GM12872 (cell line): ENCODE measurements around the gene PSMA7.

Source experiments
- TF ChIP-seq, protein P1 (sequence below): IDR thresholded peaks from 3 replicates; pipeline ENCODE4 v1.5.1; 2011; ENCODE audit warnings: low read depth, mild to moderate bottlenecking, low read length, moderate library complexity; ENCODE audit not compliant: insufficient read depth

The PSMA7 gene

DNA sequence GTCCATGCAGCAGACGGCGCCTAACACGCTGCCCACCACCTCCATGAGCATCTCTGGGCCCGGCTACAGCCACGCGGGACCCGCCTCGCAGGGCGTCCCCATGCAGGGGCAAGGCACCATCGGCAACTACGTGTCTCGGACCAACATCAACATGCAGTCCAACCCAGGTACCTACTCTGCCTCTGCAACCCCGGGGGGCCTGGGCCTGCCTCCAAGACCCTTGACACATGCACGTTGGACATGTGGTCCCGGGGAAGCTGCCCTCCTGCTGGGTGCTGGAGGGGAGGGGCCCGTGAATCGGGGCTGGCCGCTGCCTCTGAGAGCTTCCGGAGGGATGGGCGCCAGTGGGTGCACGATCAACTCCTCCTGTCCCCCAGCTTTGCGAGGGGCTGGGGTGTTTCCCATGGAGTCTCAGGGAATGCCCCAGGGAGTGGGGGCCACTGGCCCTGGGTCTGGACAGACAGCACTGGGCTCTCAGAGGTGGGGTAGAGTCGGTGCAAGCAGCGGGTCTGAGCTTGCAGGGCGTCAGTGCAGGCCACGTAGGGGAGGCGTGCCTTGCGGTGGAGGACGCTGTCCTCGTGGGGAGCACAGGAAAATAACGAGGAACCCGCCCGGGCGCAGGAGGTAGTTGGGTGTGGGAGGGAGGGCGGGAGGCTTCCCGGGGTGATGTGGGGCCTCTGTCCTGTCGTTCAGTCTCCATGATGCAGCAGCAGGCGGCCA lies 19.7 kb upstream of the PSMA7 start:
- TF ChIP-seq, protein P1, sequence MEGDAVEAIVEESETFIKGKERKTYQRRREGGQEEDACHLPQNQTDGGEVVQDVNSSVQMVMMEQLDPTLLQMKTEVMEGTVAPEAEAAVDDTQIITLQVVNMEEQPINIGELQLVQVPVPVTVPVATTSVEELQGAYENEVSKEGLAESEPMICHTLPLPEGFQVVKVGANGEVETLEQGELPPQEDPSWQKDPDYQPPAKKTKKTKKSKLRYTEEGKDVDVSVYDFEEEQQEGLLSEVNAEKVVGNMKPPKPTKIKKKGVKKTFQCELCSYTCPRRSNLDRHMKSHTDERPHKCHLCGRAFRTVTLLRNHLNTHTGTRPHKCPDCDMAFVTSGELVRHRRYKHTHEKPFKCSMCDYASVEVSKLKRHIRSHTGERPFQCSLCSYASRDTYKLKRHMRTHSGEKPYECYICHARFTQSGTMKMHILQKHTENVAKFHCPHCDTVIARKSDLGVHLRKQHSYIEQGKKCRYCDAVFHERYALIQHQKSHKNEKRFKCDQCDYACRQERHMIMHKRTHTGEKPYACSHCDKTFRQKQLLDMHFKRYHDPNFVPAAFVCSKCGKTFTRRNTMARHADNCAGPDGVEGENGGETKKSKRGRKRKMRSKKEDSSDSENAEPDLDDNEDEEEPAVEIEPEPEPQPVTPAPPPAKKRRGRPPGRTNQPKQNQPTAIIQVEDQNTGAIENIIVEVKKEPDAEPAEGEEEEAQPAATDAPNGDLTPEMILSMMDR: no peak

DNA sequence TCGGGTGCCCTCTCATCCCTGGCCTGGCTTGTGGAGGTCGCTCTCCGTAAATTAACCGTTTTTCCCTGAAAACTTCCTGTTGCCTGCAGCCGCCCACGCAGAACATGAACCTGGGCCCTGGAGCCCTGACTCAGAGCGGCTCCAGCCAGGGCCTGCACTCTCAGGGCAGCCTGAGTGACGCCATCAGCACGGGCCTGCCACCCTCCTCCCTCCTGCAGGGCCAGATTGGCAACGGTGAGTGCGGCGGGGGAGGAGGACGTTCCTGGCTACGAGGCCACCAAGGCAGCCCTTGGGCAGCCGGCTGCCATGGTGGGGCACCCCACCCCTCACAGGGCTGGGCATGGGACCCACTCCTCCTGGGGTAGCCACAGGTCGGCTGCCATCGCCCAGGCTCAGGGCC lies 18.2 kb upstream of the PSMA7 start:
- TF ChIP-seq, protein P1: no peak

DNA sequence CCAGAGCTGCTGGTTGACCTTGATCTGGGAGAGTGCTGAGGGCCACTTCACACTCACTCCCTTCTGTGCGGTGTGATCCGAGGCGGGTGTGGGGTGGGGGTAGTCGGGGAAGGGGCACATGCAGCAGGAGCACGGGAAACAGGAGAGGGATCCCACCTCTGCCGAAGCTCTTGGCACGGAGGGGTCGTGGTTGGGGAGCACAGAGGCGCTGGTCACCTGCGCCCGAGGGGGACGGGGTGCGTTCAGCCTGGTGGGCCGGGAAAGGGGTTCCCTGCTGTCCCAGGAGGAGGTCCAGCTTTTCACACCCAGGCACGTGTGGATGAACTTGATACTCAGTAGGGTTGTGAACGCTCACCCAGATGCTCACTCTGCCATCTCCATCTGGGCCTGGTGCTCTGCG lies 17.7 kb upstream of the PSMA7 start:
- TF ChIP-seq, protein P1: no peak

DNA sequence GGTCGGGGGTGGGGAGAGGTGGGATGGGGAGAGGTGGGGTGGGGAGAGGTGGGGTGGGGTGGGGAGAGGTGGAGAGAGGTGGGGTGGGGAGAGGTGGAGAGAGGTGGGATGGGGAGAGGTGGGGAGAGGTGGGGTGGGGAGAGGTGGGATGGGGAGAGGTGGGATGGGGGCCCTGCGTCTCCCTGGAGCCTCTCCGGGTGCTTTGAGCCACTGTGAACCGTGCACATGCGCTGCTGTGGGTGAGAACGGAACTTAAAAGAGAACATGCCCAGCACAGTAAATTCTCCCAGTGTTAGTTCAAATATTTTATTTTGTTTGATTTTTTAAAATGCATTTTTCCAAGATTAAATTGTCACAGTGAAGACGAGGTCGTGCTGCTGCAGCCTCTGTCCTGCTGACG lies 17.1 kb upstream of the PSMA7 start:
- TF ChIP-seq, protein P1: no peak

DNA sequence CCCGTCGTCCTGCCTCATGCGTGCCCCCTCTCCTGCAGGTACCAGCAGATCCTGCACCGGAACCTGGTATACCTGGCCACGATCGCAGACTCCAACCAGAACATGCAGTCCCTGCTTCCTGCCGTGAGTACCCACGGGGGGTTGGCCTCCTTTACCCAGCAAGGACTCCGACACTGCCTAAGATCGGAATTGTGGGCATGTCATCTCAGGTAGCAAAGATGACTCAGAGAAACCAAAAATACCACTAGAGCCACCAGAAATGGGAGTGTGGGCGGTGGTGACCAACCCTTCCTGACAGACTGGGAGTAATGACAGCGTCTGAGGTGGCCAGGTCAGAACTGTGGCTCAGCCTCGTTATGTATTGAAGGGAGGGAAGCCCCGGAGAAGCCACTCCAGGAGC lies 16.6 kb upstream of the PSMA7 start:
- TF ChIP-seq, protein P1: no peak

DNA sequence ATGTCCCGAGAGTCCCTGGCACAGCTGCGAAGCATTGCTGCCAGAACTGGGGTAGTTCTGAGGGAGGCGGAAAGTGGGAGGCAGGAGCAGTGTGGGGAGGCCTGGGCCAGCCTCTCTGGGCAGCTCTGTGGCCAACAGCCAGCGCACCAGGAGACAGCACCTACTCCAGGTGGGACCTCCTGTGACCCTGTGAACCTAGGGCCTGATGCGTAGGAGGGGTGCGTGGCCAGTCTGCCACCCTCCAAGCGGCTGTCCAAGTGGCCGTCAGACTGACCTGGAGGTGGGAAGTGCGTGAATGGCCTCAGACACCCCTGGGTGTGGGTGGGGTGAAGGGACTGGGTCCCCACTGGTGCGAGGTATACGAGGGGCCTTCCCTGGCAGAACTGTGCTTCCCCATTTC lies 15.9 kb upstream of the PSMA7 start:
- TF ChIP-seq, protein P1: no peak

DNA sequence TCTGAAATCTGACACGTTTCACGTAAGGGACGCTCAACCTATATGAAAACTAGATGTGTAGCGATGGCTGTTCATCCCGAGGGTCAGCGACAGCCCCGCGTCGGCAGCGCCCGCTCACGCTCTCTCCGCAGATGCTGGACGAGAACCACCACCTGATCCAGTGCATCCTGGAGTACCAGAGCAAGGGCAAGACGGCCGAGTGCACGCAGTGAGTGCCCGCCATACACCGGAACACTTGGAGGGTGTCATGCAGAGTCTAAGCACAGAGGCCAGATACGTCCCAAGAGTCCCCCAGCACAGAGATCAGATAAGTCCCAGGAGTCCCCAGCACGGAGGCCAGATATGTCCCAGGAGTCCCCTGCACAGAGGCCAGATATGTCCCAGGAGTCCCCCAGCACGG lies 15.3 kb upstream of the PSMA7 start:
- TF ChIP-seq, protein P1: no peak
